Fibroblast of lung (primary cell): Measurements from ENCODE around the gene CAPNS1. TPM values are rescaled to one million over a fixed set of nuclear protein-coding genes. Genes with fewer than 3 reads are reported as not detected.

Experiments
- DNase-seq, 2 donors: peaks; one replicate each; pipeline versions ENCODE4 v3.0.0 to v3.0.0-alpha.2; 2010; ENCODE audit warnings: low read depth in 2 of 2
- H2AFZ ChIP-seq: 2 replicates; pipeline ENCODE4 v1.5.1; 2012; ENCODE audit warnings: low read length, control low read depth, inconsistent platforms
- H3K27ac ChIP-seq: 2 replicates; pipeline ENCODE4 v1.5.1; 2011; ENCODE audit warnings: low read length, control low read depth; ENCODE audit not compliant: insufficient read depth
- H3K27me3 ChIP-seq: 2 replicates; pipeline ENCODE4 v1.5.1; 2011; ENCODE audit warnings: mild to moderate bottlenecking, low read length; ENCODE audit not compliant: control insufficient read depth, insufficient read depth
- H3K36me3 ChIP-seq: 2 replicates; pipeline ENCODE4 v1.5.1; 2011; ENCODE audit warnings: low read length; ENCODE audit not compliant: control insufficient read depth, insufficient read depth
- H3K4me1 ChIP-seq: 2 replicates; pipeline ENCODE4 v1.5.1; 2011; ENCODE audit warnings: low read length; ENCODE audit not compliant: control insufficient read depth, insufficient read depth; ENCODE audit errors: extremely low read depth
- H3K4me2 ChIP-seq: 2 replicates; pipeline ENCODE4 v1.5.1; 2011; ENCODE audit warnings: low read length, control low read depth; ENCODE audit not compliant: insufficient read depth; ENCODE audit errors: extremely low read depth
- H3K4me3 ChIP-seq, 4 experiments: fragments of 200-600 bp in 1 of 4; sonication (generic) in 1 of 4; replicated peaks in 1 of 4; 2 replicates each; pipeline ENCODE4 v1.5.1; 2011 to 2016; ENCODE audit warnings: low read length in 4 of 4, low read depth in 3 of 4, mild to moderate bottlenecking in 3 of 4, control low read depth in 2 of 4, inconsistent platforms in 1 of 4, mixed read lengths in 1 of 4; ENCODE audit not compliant: insufficient read depth in 1 of 4; ENCODE audit errors: control extremely low read depth in 1 of 4
- H3K79me2 ChIP-seq: 2 replicates; pipeline ENCODE4 v1.5.1; 2012; ENCODE audit warnings: mild to moderate bottlenecking, low read length, inconsistent platforms; ENCODE audit not compliant: control insufficient read depth, insufficient read depth
- H3K9ac ChIP-seq: 2 replicates; pipeline ENCODE4 v1.5.1; 2011; ENCODE audit warnings: mild to moderate bottlenecking, low read length, control low read depth; ENCODE audit not compliant: insufficient read depth
- H3K9me3 ChIP-seq: 2 replicates; pipeline ENCODE4 v1.5.1; 2012; ENCODE audit warnings: low read depth, low read length; ENCODE audit not compliant: control insufficient read depth, insufficient read depth
- H4K20me1 ChIP-seq: 2 replicates; pipeline ENCODE4 v1.5.1; 2011; ENCODE audit warnings: low read length; ENCODE audit not compliant: control insufficient read depth, insufficient read depth; ENCODE audit errors: extremely low read depth
- CTCF ChIP-seq, 2 donors: IDR thresholded peaks in 1 of 2; conservative IDR thresholded peaks in 1 of 2; 1 replicate in 1 of 2; 2 replicates in 1 of 2; pipeline ENCODE4 v1.5.1; 2011 to 2012; ENCODE audit warnings: low read length in 2 of 2, control low read depth in 1 of 2, inconsistent platforms in 1 of 2, low read depth in 1 of 2, mild to moderate bottlenecking in 1 of 2
- EZH2 ChIP-seq: IDR thresholded peaks from 2 replicates; pipeline ENCODE4 v1.5.1; 2012; ENCODE audit warnings: low read length, control low read depth, mild to moderate bottlenecking; ENCODE audit errors: missing control alignments
- polyA plus RNA-seq, 2 donors: library from polyadenylated mRNA; depleted of rRNA in 1 of 2; stranded (reverse) in 1 of 2; unstranded in 1 of 2; fragments of >200 nt; gene quantifications; 2 replicates each; pipeline ENCODE4 v1.2.1, GENCODE V29; 2011 to 2012; ENCODE audit warnings: missing spikeins in 1 of 2
- total RNA-seq: library from RNA; depleted of rRNA; stranded (reverse); fragments of >200 nt; gene quantifications from 2 replicates; pipeline ENCODE4 v1.2.1, GENCODE V29; 2014

The CAPNS1 gene
- total and polyA plus RNA-seq, 2 donors (not counting 1 experiment from before 2014, with no cell fraction given) = 466 to 1,189 TPM

GRCh38 chr19:36115453-36116343, 24.2 kb upstream of the CAPNS1 start, which contains the start of gene TBCB:
TBCB (plus strand) TSS chr19:36115468; CDS start chr19:36115561, 93 bp downstream.
- H3K79me2 ChIP-seq = peaks cover 21% of the 10 kb centered on the region
- H3K36me3 ChIP-seq = peaks cover 18% of the 10 kb centered on the region

GRCh38 chr19:36116344-36116637, 23.6 kb upstream of the CAPNS1 start:
- DNase-seq = no peak
- Histone ChIP-seq H3K9me3 (no peaks in the 10 kb centered on the region), H4K20me1 (no peaks in the 10 kb centered on the region), H3K79me2 (peaks cover 21% of the 10 kb centered on the region), H3K4me2 (peak overlapping the region; percentile 95), H3K27ac (peak overlapping the region; percentile 73), H3K4me1 (peaks cover 10% of the 10 kb centered on the region), H3K27me3 (no peaks in the 10 kb centered on the region), H2AFZ (no peak overlapping the region), H3K36me3 (peaks cover 19% of the 10 kb centered on the region), H3K4me3 (peak overlapping the region; percentile 63 to 86 (median 67)), H3K9ac (peak overlapping the region; percentile 60)
- TF ChIP-seq CTCF (conservative IDR thresholded peaks at IDR 0.05 in 1 of 2, IDR thresholded peaks at IDR 0.05 in 1 of 2; ENCODE audit: low read depth in 1 of 2, low read length in 2 of 2) (no peak), EZH2 (no peak)

More at GRCh38 chr19:36115453-36116343, 24.2 kb upstream of the CAPNS1 start, which contains the start of gene TBCB:
- Histone ChIP-seq H3K4me3 (peak within 1 kb of the TSS; percentile 71 to 90 (median 82)), H3K4me2 (peak within 1 kb of the TSS; percentile 100), H4K20me1 (no peaks in the 10 kb centered on the region), H2AFZ (peak within 1 kb of the TSS; percentile 89), H3K27me3 (no peaks in the 10 kb centered on the region), H3K9me3 (no peaks in the 10 kb centered on the region), H3K27ac (peak within 1 kb of the TSS; percentile 96), H3K4me1 (peaks cover 10% of the 10 kb centered on the region), H3K9ac (peak within 1 kb of the TSS; percentile 87)
- TF ChIP-seq CTCF (conservative IDR thresholded peaks at IDR 0.05 in 1 of 2, IDR thresholded peaks at IDR 0.05 in 1 of 2; ENCODE audit: low read depth in 1 of 2, low read length in 2 of 2) = no peak
- no peak for TF ChIP-seq EZH2
- DNase-seq = peak in 1 of 2 donors; percentile 27

GRCh38 chr19:36120092-36120983, 19.5 kb upstream of the CAPNS1 start:
- Histone ChIP-seq H3K4me3 (no peak overlapping the region), H4K20me1 (no peaks in the 10 kb centered on the region), H3K27me3 (no peaks in the 10 kb centered on the region), H2AFZ (no peak overlapping the region), H3K36me3 (peaks cover 18% of the 10 kb centered on the region), H3K4me2 (no peak overlapping the region), H3K9ac (no peak overlapping the region), H3K4me1 (peaks cover 5% of the 10 kb centered on the region), H3K79me2 (peaks cover 12% of the 10 kb centered on the region), H3K9me3 (no peaks in the 10 kb centered on the region), H3K27ac (no peak overlapping the region)
- DNase-seq = no peak
- TF ChIP-seq EZH2 = no peak
- TF ChIP-seq CTCF (conservative IDR thresholded peaks at IDR 0.05 in 1 of 2, IDR thresholded peaks at IDR 0.05 in 1 of 2; ENCODE audit: low read depth in 1 of 2, low read length in 2 of 2) = no peak
